ENCODE results near the gene RBM33. TPM values are rescaled to one million over a fixed set of nuclear protein-coding genes. Genes with fewer than 3 reads are reported as not detected.
"Not testable (repeated sequence)": the region's sequence is repeated elsewhere in the genome, so short reads cannot be mapped to it uniquely, and the experiment has no call there.

RBM33 gene
- total RNA-seq, 1 experiment from 2014 or later = 81.8 TPM

GRCh38 chr7:155816192-155816508, 171.7 kb downstream of the RBM33 start (continued):
- TF ChIP-seq USF2 (CRISPR knock-in tag; IDR thresholded peaks at IDR 0.05) = no peak
- no peak for TF ChIP-seq NFE2L1 (CRISPR knock-in tag; IDR thresholded peaks at IDR 0.05)
- no peak for TF ChIP-seq RORB (CRISPR knock-in tag; IDR thresholded peaks at IDR 0.05)
- TF ChIP-seq E2F5 (CRISPR knock-in tag; IDR thresholded peaks at IDR 0.05) = no peak
- no peak for TF ChIP-seq NR2C2 (CRISPR knock-in tag; IDR thresholded peaks at IDR 0.05)

GRCh38 chr7:155816996-155817395, 172.5 kb downstream of the RBM33 start:
- Mint-ChIP-seq H3K27me3 (ENCODE audit: low read depth) (peaks cover 41% of the 10 kb centered on the region), H3K4me1 (peaks cover 21% of the 10 kb centered on the region), H3K27ac (no peak overlapping the region), H3K4me3 (no peak overlapping the region), H3K36me3 (no peaks in the 10 kb centered on the region), H3K9me3 (no peaks in the 10 kb centered on the region)
- POLR2A ChIA-PET = no interaction called here
- TF ChIP-seq ZBTB43 (CRISPR knock-in tag; IDR thresholded peaks at IDR 0.05) (no peak), ZNF671 (CRISPR knock-in tag; IDR thresholded peaks at IDR 0.05) (no peak), ZNF232 (CRISPR knock-in tag; IDR thresholded peaks at IDR 0.05) (no peak), OVOL2 (CRISPR knock-in tag; IDR thresholded peaks at IDR 0.05; ENCODE audit: borderline replicate concordance) (no peak), CBFB (CRISPR knock-in tag; IDR thresholded peaks at IDR 0.05; ENCODE audit: low read depth) (no peak), NR3C1 (CRISPR knock-in tag; conservative IDR thresholded peaks at IDR 0.05; ENCODE audit: low read depth) (no peak), ATF6 (CRISPR knock-in tag; IDR thresholded peaks at IDR 0.05) (no peak), EMX1 (CRISPR knock-in tag; IDR thresholded peaks at IDR 0.05) (no peak), ZNF121 (CRISPR knock-in tag; IDR thresholded peaks at IDR 0.05) (no peak)
- no peak for DNase-seq (ENCODE audit: low spot score)
- CTCF ChIA-PET = no interaction called here
- no peak for ATAC-seq

GRCh38 chr7:155817515-155817914, 173.1 kb downstream of the RBM33 start:
- ATAC-seq; DNase-seq (ENCODE audit: low spot score); CTCF ChIA-PET; H3K9me3 Mint-ChIP-seq; H3K36me3 Mint-ChIP-seq; H3K27ac Mint-ChIP-seq; POLR2A ChIA-PET; H3K4me3 Mint-ChIP-seq: not testable (repeated sequence)
- H3K27me3 Mint-ChIP-seq (ENCODE audit: low read depth) = peaks cover 35% of the 10 kb centered on the region
- H3K4me1 Mint-ChIP-seq = peaks cover 16% of the 10 kb centered on the region

GRCh38 chr7:155818154-155818819, 173.8 kb downstream of the RBM33 start:
- H3K36me3 Mint-ChIP-seq = no peaks in the 10 kb centered on the region

More at GRCh38 chr7:155818154-155818819, 173.8 kb downstream of the RBM33 start:
- DNase-seq (ENCODE audit: low spot score) = no peak
- Mint-ChIP-seq H3K4me3 (no peak overlapping the region), H3K27me3 (ENCODE audit: low read depth) (peaks cover 28% of the 10 kb centered on the region), H3K27ac (no peak overlapping the region), H3K4me1 (peaks cover 11% of the 10 kb centered on the region), H3K9me3 (peaks cover 3% of the 10 kb centered on the region)
- CTCF ChIA-PET = no interaction called here
- POLR2A ChIA-PET = no interaction called here
- no peak for ATAC-seq
- no peak for TF ChIP-seq CREB1 (CRISPR knock-in tag; IDR thresholded peaks at IDR 0.05)
- no peak for TF ChIP-seq MAX (CRISPR knock-in tag; IDR thresholded peaks at IDR 0.05)
- TF ChIP-seq ZMAT4 (CRISPR knock-in tag; IDR thresholded peaks at IDR 0.05) = no peak
- TF ChIP-seq MYBL2 (CRISPR knock-in tag; IDR thresholded peaks at IDR 0.05) = no peak

Data from WTC11 (cell line).